HG03280 (cell line): ENCODE results near the gene DIO3.

ENCODE experiments used
- ATAC-seq: cut with Tn5 transposase; IDR thresholded peaks from one replicate; pipeline ENCODE4 v1.9.1; 2021; ENCODE audit warnings: mild to moderate bottlenecking, moderate library complexity; ENCODE audit not compliant: unreplicated experiment

The DIO3 gene

GRCh38 chr14:101595887-101596721 lies 34.8 kb downstream of the DIO3 start:
- ATAC-seq = no peak

- no peak for ATAC-seq
Observed at GRCh38 chr14:101596742-101597141, 35.4 kb downstream of the DIO3 start.

DNA sequence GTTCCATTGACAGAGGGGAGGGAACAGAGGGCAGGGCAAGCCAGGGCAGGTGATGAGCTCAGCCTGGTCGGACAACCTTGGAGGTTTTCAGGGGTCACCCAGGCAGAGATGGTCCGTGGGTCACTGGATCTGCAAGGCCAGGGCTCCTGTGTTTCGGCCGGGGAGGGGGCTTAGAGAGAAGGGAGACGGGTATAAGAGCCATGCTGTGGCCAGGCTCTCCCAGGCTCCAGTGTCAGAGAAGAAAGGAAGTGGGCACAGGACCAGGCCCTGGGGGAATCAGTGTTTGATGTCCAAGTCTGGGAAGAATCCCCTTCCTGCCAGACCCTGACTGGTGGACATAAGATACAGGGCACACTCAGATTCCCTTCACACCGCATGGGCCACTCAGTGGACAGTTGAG lies 36.9 kb downstream of the DIO3 start:
- ATAC-seq = no peak

- ATAC-seq = no peak
Observed at GRCh38 chr14:101598571-101599233, 37.4 kb downstream of the DIO3 start.

- ATAC-seq = no peak
Observed at GRCh38 chr14:101599234-101599885, 38.1 kb downstream of the DIO3 start.

DNA sequence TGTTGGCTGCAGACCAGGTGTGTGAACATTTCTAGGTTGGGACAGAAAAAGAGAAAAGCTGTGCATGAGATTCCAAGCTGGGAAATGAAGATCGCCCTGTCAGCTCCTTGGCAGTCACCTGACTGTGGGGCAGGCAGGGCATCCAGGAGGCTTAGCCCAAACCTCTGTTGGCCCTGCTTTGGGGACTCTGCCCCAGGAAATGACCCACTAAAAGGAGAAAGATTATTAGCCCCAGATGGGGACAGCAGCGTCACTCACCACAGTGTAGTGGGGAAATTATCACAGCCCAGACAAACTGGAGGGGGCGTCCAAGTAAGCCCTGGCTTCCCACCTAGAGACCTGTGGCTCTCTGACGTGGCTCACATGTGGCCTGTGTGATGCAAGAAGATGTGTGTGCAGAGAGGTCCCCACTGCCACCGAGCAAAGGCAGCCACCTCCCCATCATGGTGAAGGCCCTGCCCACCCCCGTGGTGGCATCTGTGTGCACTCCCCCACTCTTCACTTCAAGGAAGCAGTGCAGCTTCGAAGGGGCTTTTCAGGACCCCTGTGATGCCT lies 39.1 kb downstream of the DIO3 start:
- no peak for ATAC-seq

DNA sequence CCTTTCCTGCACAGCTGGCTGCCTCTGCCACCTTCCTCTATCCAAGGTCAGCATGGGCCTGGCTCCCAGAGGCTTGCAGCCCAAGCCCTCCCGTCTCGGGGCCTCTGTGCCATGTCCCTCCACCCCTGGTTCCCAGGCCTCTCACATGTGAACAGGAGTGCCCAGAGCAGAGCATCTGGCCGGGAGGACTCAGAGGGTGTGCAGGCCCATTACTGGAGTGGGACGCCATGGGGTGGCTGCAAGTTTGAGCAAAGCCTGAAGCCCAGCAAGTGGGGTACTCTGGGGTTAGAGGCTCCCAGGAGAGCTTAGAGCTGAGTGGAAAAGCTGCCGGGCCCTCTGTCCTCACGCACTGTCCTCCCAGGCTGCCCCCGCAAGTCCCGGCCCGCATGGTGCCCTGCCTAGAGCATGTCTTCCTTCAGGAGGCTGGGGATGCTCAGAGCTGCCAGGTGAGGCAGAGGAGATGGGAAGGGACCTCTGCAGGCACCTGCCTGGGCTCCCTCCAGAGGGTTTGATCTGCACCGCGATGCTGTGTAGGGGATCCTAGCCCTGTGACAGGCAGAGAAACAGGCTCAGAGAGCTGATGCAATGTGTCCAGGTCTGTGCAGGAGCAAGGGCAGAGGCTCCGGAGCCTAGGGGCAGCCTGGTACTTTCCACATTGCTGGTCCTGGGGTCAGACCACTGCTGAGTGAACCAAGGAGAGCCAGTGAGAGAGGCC lies 39.8 kb downstream of the DIO3 start:
- ATAC-seq = no peak

- no peak for ATAC-seq
Observed at GRCh38 chr14:101601606-101602465, 40.5 kb downstream of the DIO3 start.

- ATAC-seq = no peak
Observed at GRCh38 chr14:101602466-101602840, 41.2 kb downstream of the DIO3 start.

DNA sequence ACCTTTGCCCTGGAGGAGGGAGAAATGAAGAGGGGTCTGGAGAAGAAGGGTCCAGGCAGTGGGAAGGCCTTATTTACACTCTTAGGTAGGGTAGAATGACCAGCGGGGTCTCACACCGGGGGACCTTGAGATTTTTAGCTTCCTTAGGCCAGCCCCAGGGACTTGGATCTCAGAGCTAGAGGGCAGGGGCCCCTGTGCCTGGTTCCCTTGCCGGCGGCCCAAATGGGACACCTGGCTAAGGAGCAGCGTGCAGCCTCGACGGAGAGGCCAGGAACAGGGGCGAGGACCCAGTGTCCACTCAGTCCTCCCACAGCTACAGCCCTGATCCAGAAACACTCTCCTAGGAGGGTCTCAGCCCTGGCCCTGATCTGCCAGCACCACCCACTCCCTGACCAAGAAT lies 41.8 kb downstream of the DIO3 start:
- no peak for ATAC-seq

- ATAC-seq = no peak
Observed at GRCh38 chr14:101604228-101604934, 43.1 kb downstream of the DIO3 start.

GRCh38 chr14:101604935-101605780 lies 43.9 kb downstream of the DIO3 start:
- ATAC-seq = no peak

GRCh38 chr14:101605836-101606235 lies 44.5 kb downstream of the DIO3 start:
- no peak for ATAC-seq
